Neuronal stem cell (in vitro differentiated cells): Measurements from ENCODE around the gene MAP3K4.

Source experiments
- DNase-seq: peaks from one replicate; pipeline ENCODE4 v3.0.0-alpha.2; 2013; ENCODE audit warnings: low spot score
- H2AFZ ChIP-seq: one replicate; pipeline ENCODE4 v1.6.1; 2013; ENCODE audit warnings: mild to moderate bottlenecking, low read length, inconsistent platforms
- H2AK5ac ChIP-seq: 2 replicates; pipeline ENCODE4 v1.6.1; 2013; ENCODE audit warnings: low read depth, mild to moderate bottlenecking, inconsistent platforms, low read length, moderate library complexity, mixed read lengths
- H2BK120ac ChIP-seq: 2 replicates; pipeline ENCODE4 v1.6.1; 2013; ENCODE audit warnings: low read depth, mild to moderate bottlenecking, inconsistent platforms, low read length, moderate library complexity, mixed read lengths
- H2BK12ac ChIP-seq: one replicate; pipeline ENCODE4 v1.6.1; 2013; ENCODE audit warnings: low read length, inconsistent platforms
- H2BK15ac ChIP-seq: 2 replicates; pipeline ENCODE4 v1.6.1; 2013; ENCODE audit warnings: mild to moderate bottlenecking, low read length, inconsistent platforms, mixed read lengths
- H2BK5ac ChIP-seq: one replicate; pipeline ENCODE4 v1.6.1; 2013; ENCODE audit warnings: inconsistent platforms, mild to moderate bottlenecking, low read length, moderate library complexity
- H3K14ac ChIP-seq: one replicate; pipeline ENCODE4 v1.6.1; 2013; ENCODE audit warnings: low read length, inconsistent platforms
- H3K18ac ChIP-seq: 2 replicates; pipeline ENCODE4 v1.6.1; 2013; ENCODE audit warnings: low read length, inconsistent platforms
- H3K23ac ChIP-seq: 2 replicates; pipeline ENCODE4 v1.6.1; 2013; ENCODE audit warnings: low read depth, mild to moderate bottlenecking, mixed read lengths, low read length, inconsistent platforms; ENCODE audit not compliant: poor library complexity
- H3K27ac ChIP-seq: replicated peaks from 3 replicates; pipeline ENCODE4 v1.5.1; 2013; ENCODE audit warnings: low read length, inconsistent platforms
- H3K27me3 ChIP-seq, 3 experiments: 2 replicates each; pipeline ENCODE4 v1.6.1; 2013; ENCODE audit warnings: low read length in 3 of 3, mild to moderate bottlenecking in 2 of 3, inconsistent platforms in 1 of 3, low read depth in 1 of 3, mixed read lengths in 1 of 3, moderate library complexity in 1 of 3; ENCODE audit not compliant: control insufficient read depth in 3 of 3, insufficient read depth in 3 of 3
- H3K36me3 ChIP-seq, 2 donors: replicated peaks in 1 of 2; 2 replicates each; pipeline ENCODE4 v1.6.1; 2013; ENCODE audit warnings: low read length in 2 of 2; ENCODE audit not compliant: control insufficient read depth in 2 of 2, insufficient read depth in 2 of 2
- H3K4ac ChIP-seq: 2 replicates; pipeline ENCODE4 v1.6.1; 2013; ENCODE audit warnings: inconsistent platforms, mild to moderate bottlenecking, low read length, moderate library complexity
- H3K4me1 ChIP-seq, 2 donors: 1 replicate in 1 of 2; 2 replicates in 1 of 2; pipeline ENCODE4 v1.6.1; 2013; ENCODE audit warnings: low read length in 2 of 2, low read depth in 1 of 2; ENCODE audit not compliant: control insufficient read depth in 2 of 2, insufficient read depth in 1 of 2
- H3K4me2 ChIP-seq: one replicate; pipeline ENCODE4 v1.6.1; 2013; ENCODE audit warnings: mild to moderate bottlenecking, low read length, inconsistent platforms; ENCODE audit not compliant: insufficient read depth, poor library complexity, severe bottlenecking
- H3K4me3 ChIP-seq, 2 donors: 2 replicates each; pipeline ENCODE4 v1.5.1; 2013; ENCODE audit warnings: low read length in 2 of 2, mild to moderate bottlenecking in 2 of 2, inconsistent platforms in 1 of 2, moderate library complexity in 1 of 2
- H3K79me1 ChIP-seq: one replicate; pipeline ENCODE4 v1.6.1; 2013; ENCODE audit warnings: low read depth, mild to moderate bottlenecking, inconsistent platforms, low read length, moderate library complexity
- H3K9ac ChIP-seq: one replicate; pipeline ENCODE4 v1.6.1; 2013; ENCODE audit warnings: mild to moderate bottlenecking, low read depth, low read length, inconsistent platforms; ENCODE audit not compliant: poor library complexity
- H3K9me3 ChIP-seq, 2 donors: replicated peaks in 1 of 2; 2 replicates each; pipeline versions ENCODE3 to v1.6.1; 2013; ENCODE audit warnings: low read length in 2 of 2, mild to moderate bottlenecking in 2 of 2, inconsistent platforms in 1 of 2, low read depth in 1 of 2, mixed read lengths in 1 of 2, moderate library complexity in 1 of 2; ENCODE audit not compliant: control insufficient read depth in 2 of 2, insufficient read depth in 1 of 2
- H4K8ac ChIP-seq: one replicate; pipeline ENCODE4 v1.6.1; 2013; ENCODE audit warnings: low read depth, mild to moderate bottlenecking, inconsistent platforms, low read length, moderate library complexity
- H4K91ac ChIP-seq: one replicate; pipeline ENCODE4 v1.6.1; 2013; ENCODE audit warnings: low read length, low read depth, mild to moderate bottlenecking, inconsistent platforms; ENCODE audit not compliant: poor library complexity
- WGBS, 2 donors: extraction: QIAGEN DNeasy Blood & Tissue Kit; methylation state at CpG; one replicate each; pipeline ENCODE4 v1.1.7; 2013; ENCODE audit warnings: missing lambda C conversion rate in 2 of 2, mixed read lengths in 1 of 2; ENCODE audit not compliant: insufficient read length in 2 of 2, insufficient replicate concordance in 1 of 2; ENCODE audit errors: extremely low coverage in 2 of 2; 5-methylcytosine and 5-hydroxymethylcytosine counted together

Gene MAP3K4

DNA sequence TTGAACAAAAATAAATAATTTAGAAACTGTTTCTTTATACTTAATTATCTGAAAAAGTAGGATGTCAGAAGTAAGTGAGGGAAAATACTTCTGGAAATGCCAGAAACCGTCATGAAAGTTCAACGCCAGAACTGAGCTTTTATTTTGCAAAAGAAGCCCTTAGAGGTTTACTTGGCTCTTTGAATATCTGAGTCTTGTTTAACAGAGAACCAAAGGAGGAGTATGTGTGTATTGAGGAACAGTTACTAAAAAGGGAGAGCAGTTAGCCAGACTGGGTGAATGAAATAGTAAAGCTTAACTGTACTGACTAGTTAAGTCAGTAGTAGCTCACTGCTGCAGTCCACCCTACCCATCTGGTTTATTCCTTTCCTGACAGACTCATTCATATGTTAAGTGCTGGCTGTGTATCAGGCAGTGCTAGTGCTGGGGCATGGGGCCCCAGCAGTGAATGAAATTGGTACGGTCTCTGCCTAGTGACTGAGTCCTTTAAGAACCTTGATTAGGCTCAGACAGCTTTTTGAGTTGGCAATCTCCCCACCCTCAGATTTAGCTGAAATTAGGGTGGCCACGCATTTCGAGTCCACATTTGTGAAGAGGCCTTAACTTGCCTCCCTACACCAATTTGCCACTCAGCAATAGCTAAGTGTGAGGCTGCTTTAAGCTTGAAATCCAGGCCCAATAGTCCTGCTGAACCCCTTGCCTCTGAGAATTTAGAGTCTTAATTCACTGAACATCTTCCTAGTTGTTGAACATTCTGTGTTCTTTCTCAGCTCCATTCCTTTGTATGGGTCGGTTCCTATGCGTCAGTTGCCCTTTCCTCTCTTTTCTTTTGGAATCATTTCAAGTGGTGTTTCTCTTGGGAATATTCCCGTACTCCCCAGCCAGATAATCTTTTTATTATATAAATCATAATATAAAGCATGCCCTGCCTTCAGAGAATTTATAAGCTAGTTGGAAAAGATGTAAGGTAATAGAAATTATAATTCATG is 20.2 kb downstream of the MAP3K4 start:
- Histone ChIP-seq H2BK120ac (no peak overlapping the region), H2AFZ (no peak overlapping the region), H3K18ac (no peak overlapping the region), H2BK12ac (no peak overlapping the region), H3K27me3 (no peaks in the 10 kb centered on the region), H3K36me3 (peaks cover 3 to 8% of the 10 kb centered on the region in 2 donors), H4K8ac (no peak overlapping the region), H2BK15ac (no peak overlapping the region), H3K4me3 (no peak overlapping the region), H3K4ac (no peak overlapping the region), H3K4me1 (peaks cover 9 to 17% of the 10 kb centered on the region in 2 donors), H3K79me1 (no peaks in the 10 kb centered on the region), H3K4me2 (no peak overlapping the region), H3K14ac (no peak overlapping the region), H3K27ac (peak overlapping the region; percentile 43), H2AK5ac (no peak overlapping the region), H3K9me3 (peaks cover 0 to 5% of the 10 kb centered on the region in 2 donors), H2BK5ac (no peak overlapping the region), H3K9ac (no peak overlapping the region), H4K91ac (no peak overlapping the region), H3K23ac (no peak overlapping the region)
- WGBS, 2 donors = no CpG with 5 or more reads among the region's 8 CpGs
- peak; percentile 21 for DNase-seq

- Histone ChIP-seq H2BK12ac (no peak overlapping the region), H4K91ac (no peak overlapping the region), H3K27me3 (no peaks in the 10 kb centered on the region), H2BK120ac (no peak overlapping the region), H3K23ac (no peak overlapping the region), H2AK5ac (no peak overlapping the region), H3K36me3 (peaks cover 3 to 6% of the 10 kb centered on the region in 2 donors), H4K8ac (no peak overlapping the region), H3K79me1 (peaks cover 2% of the 10 kb centered on the region), H2BK5ac (no peak overlapping the region), H2BK15ac (no peak overlapping the region), H3K4ac (no peak overlapping the region), H3K14ac (no peak overlapping the region), H2AFZ (no peak overlapping the region), H3K4me1 (peaks cover 9 to 17% of the 10 kb centered on the region in 2 donors), H3K9ac (no peak overlapping the region), H3K9me3 (peaks cover 0 to 5% of the 10 kb centered on the region in 2 donors), H3K4me2 (no peak overlapping the region), H3K18ac (no peak overlapping the region), H3K27ac (no peak overlapping the region), H3K4me3 (no peak overlapping the region)
- no peak for DNase-seq
- no CpG with 5 or more reads among the region's 4 CpGs for WGBS, 2 donors
Measured at GRCh38 chr6:161013695-161014094, 22.1 kb downstream of the MAP3K4 start.

GRCh38 chr6:161017766-161018564 is 26.4 kb downstream of the MAP3K4 start:
- Histone ChIP-seq H3K4me1 (no peaks in the 10 kb centered on the region), H3K9ac (no peak overlapping the region), H2BK15ac (no peak overlapping the region), H3K27me3 (no peaks in the 10 kb centered on the region), H2BK120ac (no peak overlapping the region), H4K91ac (no peak overlapping the region), H2AK5ac (no peak overlapping the region), H4K8ac (no peak overlapping the region), H2AFZ (no peak overlapping the region), H2BK5ac (no peak overlapping the region), H2BK12ac (no peak overlapping the region), H3K79me1 (peaks cover 4% of the 10 kb centered on the region), H3K14ac (no peak overlapping the region), H3K27ac (no peak overlapping the region), H3K4me3 (no peak overlapping the region), H3K18ac (no peak overlapping the region), H3K23ac (no peak overlapping the region), H3K9me3 (peaks cover 0 to 12% of the 10 kb centered on the region in 2 donors), H3K4me2 (no peak overlapping the region), H3K4ac (no peak overlapping the region), H3K36me3 (peaks cover 4 to 20% of the 10 kb centered on the region in 2 donors)
- no peak for DNase-seq
- WGBS, 2 donors = no CpG with 5 or more reads among the region's 5 CpGs
